ENCODE results near the gene LMAN1.

GRCh38 chr18:59353079-59353680 lies 5.9 kb downstream of the LMAN1 start:
- TF ChIP-seq POLR2A (IDR thresholded peaks at IDR 0.05) (no peak), EP300 (IDR thresholded peaks at IDR 0.05) (no peak)
